HG03469 (cell line): ENCODE measurements around the gene GPC5.
"Not testable (repeated sequence)": the region's sequence is repeated elsewhere in the genome, so short reads cannot be mapped to it uniquely, and the experiment has no call there.

ENCODE experiments used
- ATAC-seq: cut with Tn5 transposase; IDR thresholded peaks from one replicate; pipeline ENCODE4 v1.9.1; 2021; ENCODE audit warnings: mild to moderate bottlenecking, moderate library complexity, moderate number of reproducible peaks; ENCODE audit not compliant: unreplicated experiment

GPC5 gene

GRCh38 chr13:91368676-91369440 is 29.6 kb upstream of the GPC5 start:
- no peak for ATAC-seq

- no peak for ATAC-seq
Observed at GRCh38 chr13:91369441-91369831, 29.0 kb upstream of the GPC5 start.

- ATAC-seq, result no peak
Observed at GRCh38 chr13:91370501-91370900, 27.9 kb upstream of the GPC5 start.

- ATAC-seq, result no peak
Observed at GRCh38 chr13:91372911-91373310, 25.5 kb upstream of the GPC5 start.

- ATAC-seq, result peak; percentile 96
Observed at GRCh38 chr13:91375116-91375729, 23.2 kb upstream of the GPC5 start.

- ATAC-seq, result no peak
Observed at GRCh38 chr13:91381371-91381770, 17.1 kb upstream of the GPC5 start.

GRCh38 chr13:91383836-91384235 is 14.6 kb upstream of the GPC5 start:
- ATAC-seq, result no peak

GRCh38 chr13:91384896-91385295 is 13.5 kb upstream of the GPC5 start:
- no peak for ATAC-seq

GRCh38 chr13:91389186-91389585 is 9.2 kb upstream of the GPC5 start:
- ATAC-seq, result no peak

- no peak for ATAC-seq
Observed at GRCh38 chr13:91397595-91397994, 826 bp upstream of the GPC5 start.

GRCh38 chr13:91399189-91400062 is 1.0 kb downstream of the GPC5 start:
- no peak for ATAC-seq

GRCh38 chr13:91400063-91400399 is 1.6 kb downstream of the GPC5 start:
- no peak for ATAC-seq

- no peak for ATAC-seq
Observed at GRCh38 chr13:91400671-91401070, 2.2 kb downstream of the GPC5 start.

- no peak for ATAC-seq
Observed at GRCh38 chr13:91401920-91402319, 3.5 kb downstream of the GPC5 start.

- ATAC-seq, result peak; percentile 68
Observed at GRCh38 chr13:91405240-91405639, 6.8 kb downstream of the GPC5 start.

GRCh38 chr13:91406619-91407018 is 8.2 kb downstream of the GPC5 start:
- ATAC-seq, result peak; percentile 44

- no peak for ATAC-seq
Observed at GRCh38 chr13:91408971-91409370, 10.6 kb downstream of the GPC5 start.

- not testable (repeated sequence) for ATAC-seq
Observed at GRCh38 chr13:91416579-91416978, 18.2 kb downstream of the GPC5 start.

GRCh38 chr13:91417660-91418325 is 19.4 kb downstream of the GPC5 start:
- ATAC-seq, result no peak

- ATAC-seq, result no peak
Observed at GRCh38 chr13:91426913-91427312, 28.5 kb downstream of the GPC5 start.

GRCh38 chr13:91438674-91439073 is 40.3 kb downstream of the GPC5 start:
- not testable (repeated sequence) for ATAC-seq
